ENCODE data around the gene STAM2.

Gene STAM2

GRCh38 chr2:152078662-152079061 lies 96.9 kb downstream of the STAM2 start:
- no peak for FAIRE-seq

DNA sequence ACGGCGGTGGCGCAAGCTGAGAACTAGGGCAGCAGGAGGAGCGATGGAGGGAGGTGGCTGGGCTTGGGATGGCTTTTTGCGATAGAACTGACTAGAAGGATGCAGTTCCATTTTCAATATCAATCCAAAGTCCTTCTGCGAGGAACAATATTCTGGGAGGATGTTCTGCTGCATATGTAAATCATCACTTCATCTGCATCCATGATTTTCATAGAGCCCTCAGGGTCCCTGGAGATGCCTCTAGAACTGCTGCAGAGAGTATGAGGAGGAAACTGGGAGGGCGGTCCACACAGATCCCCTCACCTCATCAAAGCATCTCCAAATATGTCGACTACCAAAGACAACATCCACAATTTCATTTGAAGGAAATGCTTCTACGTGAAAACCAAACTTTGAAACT lies 97.5 kb downstream of the STAM2 start:
- FAIRE-seq (no peak), DNase-seq (ENCODE audit: insufficient read length, low spot score) (no peak)

More at GRCh38 chr2:152078662-152079061, 96.9 kb downstream of the STAM2 start:
- no peak for DNase-seq (ENCODE audit: insufficient read length, low spot score)

- DNase-seq (ENCODE audit: insufficient read length, low spot score) (no peak), FAIRE-seq (no peak)
Measured at GRCh38 chr2:152075461-152076050, 100.0 kb downstream of the STAM2 start.

DNA sequence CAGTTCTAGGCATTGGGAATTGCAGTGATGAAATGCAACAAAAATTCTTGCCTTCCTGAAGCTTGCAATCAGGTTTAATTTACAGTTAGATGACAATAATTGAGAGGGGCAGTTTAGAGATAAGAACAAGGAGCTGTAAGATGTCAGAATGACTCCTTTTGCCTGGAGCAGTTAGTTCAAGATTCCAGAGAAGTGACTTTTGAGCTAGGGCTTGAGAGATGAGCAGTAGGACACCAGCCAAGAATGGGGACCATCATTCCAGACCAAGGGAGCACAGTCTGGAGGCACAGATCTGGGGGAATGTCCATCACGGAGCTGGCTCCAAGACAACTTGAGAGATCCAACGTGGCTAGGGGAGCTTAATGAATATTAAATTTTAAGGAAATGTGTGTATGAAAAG lies 103.6 kb downstream of the STAM2 start:
- FAIRE-seq, result no peak
- no peak for DNase-seq (ENCODE audit: insufficient read length, low spot score)

DNA sequence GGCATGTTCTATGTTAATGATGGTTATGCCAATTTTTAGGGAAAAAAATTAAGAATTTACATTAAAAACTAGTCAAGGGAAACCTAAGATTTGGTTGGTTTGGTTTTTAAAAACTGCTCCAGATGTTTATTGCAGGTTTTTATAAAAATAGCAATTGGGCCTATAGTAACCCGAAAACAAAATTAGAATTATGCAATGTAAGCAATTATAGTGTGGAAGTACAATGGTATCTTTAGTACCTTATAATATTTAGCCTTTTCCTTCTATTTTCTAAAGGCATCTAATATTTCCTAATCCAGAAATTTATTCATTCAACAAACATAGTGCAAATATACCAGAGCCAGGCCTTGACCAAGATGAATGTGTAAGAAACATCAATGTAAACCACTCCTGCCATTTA lies 104.0 kb downstream of the STAM2 start:
- no peak for FAIRE-seq
- DNase-seq (ENCODE audit: insufficient read length, low spot score), result no peak

DNA sequence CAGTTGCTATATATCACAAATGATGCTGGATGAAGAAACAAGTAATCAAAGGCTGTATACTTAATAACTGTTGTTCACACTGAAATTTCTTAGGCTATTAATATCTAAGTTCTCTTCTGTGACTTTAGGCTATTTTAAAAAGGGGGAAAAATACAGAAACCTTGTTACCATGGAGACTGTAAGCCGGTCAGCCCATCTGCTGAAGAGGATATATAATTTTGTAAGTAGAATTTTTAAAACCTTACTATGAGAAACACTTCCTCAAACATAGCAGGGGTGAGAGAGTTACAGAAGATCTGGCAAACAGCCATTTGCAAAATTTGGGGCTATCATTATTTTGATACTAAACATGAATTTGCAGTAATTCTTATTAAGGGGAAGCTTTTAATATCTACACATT lies 104.5 kb downstream of the STAM2 start:
- FAIRE-seq (peak; percentile 4), DNase-seq (ENCODE audit: insufficient read length, low spot score) (no peak)

DNA sequence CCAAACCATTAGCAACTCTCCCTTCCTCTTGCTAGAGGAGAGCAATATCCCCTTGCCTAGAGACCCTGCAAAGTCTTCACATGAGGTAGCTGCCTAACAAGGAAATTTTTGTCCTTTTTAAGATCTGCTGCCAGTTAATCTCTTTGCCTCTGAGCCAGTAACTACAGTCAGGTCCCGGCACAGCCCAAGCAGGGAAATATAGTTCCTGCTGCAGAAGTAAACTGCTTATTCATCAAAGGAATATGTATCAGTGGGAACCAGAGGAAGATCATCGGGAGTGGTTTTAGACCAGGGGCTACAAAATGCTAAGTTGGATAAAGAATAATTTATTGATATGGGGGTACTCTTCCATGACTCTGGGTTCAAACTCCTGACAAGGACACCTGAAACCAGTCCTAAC lies 107.3 kb downstream of the STAM2 start:
- FAIRE-seq, result no peak
- DNase-seq (ENCODE audit: insufficient read length, low spot score), result no peak

DNA sequence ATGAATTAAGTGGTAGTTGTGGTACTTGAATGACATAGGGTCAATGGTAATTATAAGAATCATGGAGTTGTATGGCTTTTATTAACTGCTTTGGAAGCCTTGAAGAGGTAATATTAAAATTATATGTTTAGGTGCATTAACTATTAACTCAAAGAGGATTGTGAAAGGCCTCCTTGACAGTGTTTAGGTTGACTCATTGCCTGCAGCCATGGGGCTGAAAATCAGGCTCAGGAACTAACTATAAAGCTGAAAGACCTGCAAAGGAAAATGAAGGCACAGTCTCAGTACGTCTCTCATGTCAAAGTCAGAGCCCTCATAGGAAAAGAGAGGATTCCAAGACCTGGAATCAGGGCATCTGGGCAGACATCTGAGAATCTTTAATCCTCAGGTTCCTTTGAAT lies 107.7 kb downstream of the STAM2 start:
- no peak for DNase-seq (ENCODE audit: insufficient read length, low spot score)
- FAIRE-seq, result no peak

Measured in GM19239 (cell line).